Measurements from ENCODE around the gene STX11.

The STX11 gene

GRCh38 chr6:144217797-144218196 lies 67.5 kb downstream of the STX11 start:
- no peaks in the 10 kb centered on the region for H3K27me3 ChIP-seq (ENCODE audit: control insufficient read depth, insufficient read depth, low read length)
- H3K36me3 ChIP-seq (ENCODE audit: control insufficient read depth, insufficient read depth, low read length): no peaks in the 10 kb centered on the region
- no peak overlapping the region for H3K4me3 ChIP-seq (ENCODE audit: low read depth, low read length)
- peaks cover 2% of the 10 kb centered on the region for H3K4me1 ChIP-seq (ENCODE audit: control insufficient read depth, insufficient read depth, low read length)
- H3K9me3 ChIP-seq (ENCODE audit: control insufficient read depth, insufficient read depth, low read length): no peaks in the 10 kb centered on the region
- no peak overlapping the region for H3K9ac ChIP-seq (ENCODE audit: low read depth, low read length)

DNA sequence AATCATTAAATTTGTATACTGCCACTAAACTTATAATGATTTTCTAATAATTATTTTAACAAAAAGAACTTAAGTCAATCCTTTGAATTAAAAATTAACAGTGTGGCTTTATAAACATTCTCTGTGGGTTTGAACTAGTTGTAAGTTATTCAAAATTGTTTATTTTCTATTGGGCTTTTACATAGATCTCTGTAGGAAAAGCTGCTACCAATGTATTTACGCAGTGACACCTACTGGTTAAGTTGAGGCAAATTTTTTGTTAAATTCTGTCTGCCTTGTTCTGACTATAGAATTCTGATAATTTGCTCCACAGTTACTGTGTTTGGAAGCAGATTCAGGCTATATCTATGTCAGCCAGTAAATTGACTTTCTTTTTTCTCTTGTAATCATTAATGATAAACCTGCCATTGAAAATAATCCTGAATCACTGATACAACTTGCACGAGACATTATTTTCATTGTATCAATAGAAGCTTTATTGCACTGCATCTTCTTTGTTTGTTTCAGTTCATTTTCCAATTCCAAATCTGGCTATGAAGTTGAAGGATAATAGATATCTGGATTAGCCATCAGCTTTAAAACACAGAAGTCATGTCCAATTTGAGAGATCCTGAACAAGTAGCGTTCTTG lies 68.9 kb downstream of the STX11 start:
- Histone ChIP-seq H3K36me3 (ENCODE audit: control insufficient read depth, insufficient read depth, low read length) (no peaks in the 10 kb centered on the region), H3K9ac (ENCODE audit: low read depth, low read length) (no peak overlapping the region), H3K27me3 (ENCODE audit: control insufficient read depth, insufficient read depth, low read length) (no peaks in the 10 kb centered on the region), H3K4me3 (ENCODE audit: low read depth, low read length) (no peak overlapping the region), H3K9me3 (ENCODE audit: control insufficient read depth, insufficient read depth, low read length) (no peaks in the 10 kb centered on the region), H3K4me1 (ENCODE audit: control insufficient read depth, insufficient read depth, low read length) (peaks cover 2% of the 10 kb centered on the region)

DNA sequence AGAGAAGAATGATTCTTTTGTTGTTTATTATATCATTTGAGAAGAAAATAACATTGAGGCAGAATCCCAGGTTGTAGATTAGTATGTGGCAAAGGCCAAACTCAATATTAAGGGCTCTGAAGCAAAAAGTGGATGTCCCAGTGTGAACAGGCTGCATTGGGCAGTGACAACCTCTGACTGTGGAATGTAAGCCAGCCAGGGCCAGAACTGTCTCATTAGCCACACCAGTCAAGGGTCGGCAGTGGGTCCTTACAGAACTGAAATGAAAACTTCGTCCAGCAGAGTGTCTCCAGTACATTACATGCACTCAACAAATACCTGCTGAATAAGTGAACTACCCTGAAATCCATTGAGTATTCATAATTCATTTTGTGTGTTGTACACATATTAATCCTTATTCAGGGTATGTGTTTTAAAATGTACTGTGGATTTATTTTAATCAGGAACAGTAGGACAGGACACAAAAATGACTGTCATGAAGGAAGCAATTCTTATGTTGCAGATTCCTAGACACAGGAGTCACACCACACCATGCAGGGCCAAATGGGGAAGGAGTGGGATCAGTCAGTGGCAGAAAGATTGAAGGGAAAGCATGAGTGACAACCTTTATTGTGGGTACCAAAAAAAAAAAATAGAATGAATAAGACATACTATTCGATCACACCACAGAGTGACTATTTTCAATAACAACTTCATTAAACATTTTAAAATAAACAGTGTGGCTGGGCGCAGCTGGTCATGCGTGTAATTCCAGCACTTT lies 69.9 kb downstream of the STX11 start:
- H3K4me1 ChIP-seq (ENCODE audit: control insufficient read depth, insufficient read depth, low read length): peaks cover 2% of the 10 kb centered on the region
- no peaks in the 10 kb centered on the region for H3K9me3 ChIP-seq (ENCODE audit: control insufficient read depth, insufficient read depth, low read length)
- no peak overlapping the region for H3K4me3 ChIP-seq (ENCODE audit: low read depth, low read length)
- H3K9ac ChIP-seq (ENCODE audit: low read depth, low read length): no peak overlapping the region
- H3K27me3 ChIP-seq (ENCODE audit: control insufficient read depth, insufficient read depth, low read length): no peaks in the 10 kb centered on the region
- no peaks in the 10 kb centered on the region for H3K36me3 ChIP-seq (ENCODE audit: control insufficient read depth, insufficient read depth, low read length)

- no peaks in the 10 kb centered on the region for H3K9me3 ChIP-seq (ENCODE audit: control insufficient read depth, insufficient read depth, low read length)
- no peak overlapping the region for H3K4me3 ChIP-seq (ENCODE audit: low read depth, low read length)
- H3K36me3 ChIP-seq (ENCODE audit: control insufficient read depth, insufficient read depth, low read length): no peaks in the 10 kb centered on the region
- no peaks in the 10 kb centered on the region for H3K4me1 ChIP-seq (ENCODE audit: control insufficient read depth, insufficient read depth, low read length)
- no peak overlapping the region for H3K9ac ChIP-seq (ENCODE audit: low read depth, low read length)
- H3K27me3 ChIP-seq (ENCODE audit: control insufficient read depth, insufficient read depth, low read length): no peaks in the 10 kb centered on the region
Observed at GRCh38 chr6:144223686-144224085, 73.4 kb downstream of the STX11 start.

DNA sequence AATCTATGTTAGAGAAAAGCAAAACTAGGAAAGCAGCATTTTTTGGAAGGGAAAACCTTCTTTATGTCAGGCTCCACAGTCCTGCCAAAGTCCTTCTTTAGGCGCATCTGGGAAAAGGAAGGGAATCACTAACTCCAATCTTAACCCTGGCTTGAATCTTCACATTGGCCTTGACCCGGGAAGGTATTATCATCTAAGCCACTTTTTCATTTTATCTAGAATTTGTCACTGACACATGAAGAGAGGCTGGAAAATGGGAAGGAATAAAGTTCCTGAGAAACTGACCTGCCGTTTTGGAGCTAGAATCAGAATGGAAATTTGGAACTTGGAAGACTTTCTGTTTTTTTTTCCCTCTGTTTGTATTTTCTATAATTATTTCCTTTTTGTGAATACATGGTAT lies 81.4 kb downstream of the STX11 start:
- no peaks in the 10 kb centered on the region for H3K36me3 ChIP-seq (ENCODE audit: control insufficient read depth, insufficient read depth, low read length)
- peaks cover 4% of the 10 kb centered on the region for H3K9me3 ChIP-seq (ENCODE audit: control insufficient read depth, insufficient read depth, low read length)
- no peaks in the 10 kb centered on the region for H3K27me3 ChIP-seq (ENCODE audit: control insufficient read depth, insufficient read depth, low read length)
- H3K4me1 ChIP-seq (ENCODE audit: control insufficient read depth, insufficient read depth, low read length): peaks cover 18% of the 10 kb centered on the region
- H3K9ac ChIP-seq (ENCODE audit: low read depth, low read length): no peak overlapping the region
- H3K4me3 ChIP-seq (ENCODE audit: low read depth, low read length): no peak overlapping the region

GRCh38 chr6:144232176-144232831 lies 82.0 kb downstream of the STX11 start:
- no peaks in the 10 kb centered on the region for H3K36me3 ChIP-seq (ENCODE audit: control insufficient read depth, insufficient read depth, low read length)
- peaks cover 4% of the 10 kb centered on the region for H3K9me3 ChIP-seq (ENCODE audit: control insufficient read depth, insufficient read depth, low read length)
- peaks cover 18% of the 10 kb centered on the region for H3K4me1 ChIP-seq (ENCODE audit: control insufficient read depth, insufficient read depth, low read length)
- no peak overlapping the region for H3K4me3 ChIP-seq (ENCODE audit: low read depth, low read length)
- no peaks in the 10 kb centered on the region for H3K27me3 ChIP-seq (ENCODE audit: control insufficient read depth, insufficient read depth, low read length)
- no peak overlapping the region for H3K9ac ChIP-seq (ENCODE audit: low read depth, low read length)

DNA sequence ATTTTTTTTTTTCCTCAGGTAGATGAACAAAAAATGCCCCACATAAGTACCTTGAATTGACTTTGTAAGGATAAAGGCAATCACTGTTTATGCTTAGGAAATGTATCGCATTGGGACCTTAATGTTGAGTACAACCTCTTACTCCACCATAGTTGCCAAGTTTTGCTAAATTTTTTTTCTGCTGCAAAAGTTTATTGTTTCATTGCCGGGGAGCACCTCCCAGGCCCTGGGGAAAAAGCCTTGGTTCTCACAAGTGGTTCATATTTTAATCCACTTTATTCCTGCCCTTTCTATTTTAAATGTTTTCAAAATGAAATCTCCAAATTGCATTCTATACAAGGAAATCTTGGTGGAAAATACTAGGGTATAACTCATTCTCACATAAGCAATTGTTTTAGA lies 82.5 kb downstream of the STX11 start:
- Histone ChIP-seq H3K36me3 (ENCODE audit: control insufficient read depth, insufficient read depth, low read length) (no peaks in the 10 kb centered on the region), H3K9me3 (ENCODE audit: control insufficient read depth, insufficient read depth, low read length) (peaks cover 4% of the 10 kb centered on the region), H3K4me1 (ENCODE audit: control insufficient read depth, insufficient read depth, low read length) (peaks cover 18% of the 10 kb centered on the region), H3K9ac (ENCODE audit: low read depth, low read length) (no peak overlapping the region), H3K27me3 (ENCODE audit: control insufficient read depth, insufficient read depth, low read length) (no peaks in the 10 kb centered on the region), H3K4me3 (ENCODE audit: low read depth, low read length) (no peak overlapping the region)

DNA sequence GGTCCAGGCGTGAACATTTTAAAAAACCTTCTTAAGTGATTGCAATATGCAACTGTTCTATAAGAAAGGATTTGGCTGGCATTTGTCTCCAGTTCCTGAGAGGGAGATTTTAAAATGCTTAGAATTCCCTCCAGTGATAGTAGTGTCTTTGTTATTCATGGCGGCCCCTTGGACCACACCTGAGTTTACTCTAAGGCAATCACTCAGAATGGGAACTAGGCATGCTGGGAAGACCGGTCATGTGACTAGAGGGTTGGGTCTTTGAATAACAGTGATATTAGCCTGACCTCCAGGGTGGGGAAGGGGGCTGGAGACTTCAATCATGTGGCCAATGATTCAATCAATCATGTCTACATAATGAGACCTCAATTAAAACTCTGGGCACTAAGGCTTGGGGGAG lies 84.1 kb downstream of the STX11 start:
- Histone ChIP-seq H3K9ac (ENCODE audit: low read depth, low read length) (no peak overlapping the region), H3K4me3 (ENCODE audit: low read depth, low read length) (no peak overlapping the region), H3K9me3 (ENCODE audit: control insufficient read depth, insufficient read depth, low read length) (peaks cover 4% of the 10 kb centered on the region), H3K36me3 (ENCODE audit: control insufficient read depth, insufficient read depth, low read length) (no peaks in the 10 kb centered on the region), H3K27me3 (ENCODE audit: control insufficient read depth, insufficient read depth, low read length) (no peaks in the 10 kb centered on the region), H3K4me1 (ENCODE audit: control insufficient read depth, insufficient read depth, low read length) (peaks cover 18% of the 10 kb centered on the region)

GRCh38 chr6:144234935-144235334 lies 84.6 kb downstream of the STX11 start:
- Histone ChIP-seq H3K27me3 (ENCODE audit: control insufficient read depth, insufficient read depth, low read length) (no peaks in the 10 kb centered on the region), H3K4me1 (ENCODE audit: control insufficient read depth, insufficient read depth, low read length) (peaks cover 18% of the 10 kb centered on the region), H3K9ac (ENCODE audit: low read depth, low read length) (no peak overlapping the region), H3K36me3 (ENCODE audit: control insufficient read depth, insufficient read depth, low read length) (no peaks in the 10 kb centered on the region), H3K9me3 (ENCODE audit: control insufficient read depth, insufficient read depth, low read length) (peaks cover 4% of the 10 kb centered on the region), H3K4me3 (ENCODE audit: low read depth, low read length) (no peak overlapping the region)

All from iPS-15b (cell line).